CD4-positive, alpha-beta T cell treated with Interferon alpha-2 for 1 hour (primary cell): ENCODE measurements around the gene MUC5B.
"Not testable (repeated sequence)": the region's sequence is repeated elsewhere in the genome, so short reads cannot be mapped to it uniquely, and the experiment has no call there.

Experiments used
- DNase-seq, 2 donors: peaks; one replicate each; pipeline ENCODE4 v3.0.0-alpha.2; 2020 to 2022

MUC5B gene

DNA sequence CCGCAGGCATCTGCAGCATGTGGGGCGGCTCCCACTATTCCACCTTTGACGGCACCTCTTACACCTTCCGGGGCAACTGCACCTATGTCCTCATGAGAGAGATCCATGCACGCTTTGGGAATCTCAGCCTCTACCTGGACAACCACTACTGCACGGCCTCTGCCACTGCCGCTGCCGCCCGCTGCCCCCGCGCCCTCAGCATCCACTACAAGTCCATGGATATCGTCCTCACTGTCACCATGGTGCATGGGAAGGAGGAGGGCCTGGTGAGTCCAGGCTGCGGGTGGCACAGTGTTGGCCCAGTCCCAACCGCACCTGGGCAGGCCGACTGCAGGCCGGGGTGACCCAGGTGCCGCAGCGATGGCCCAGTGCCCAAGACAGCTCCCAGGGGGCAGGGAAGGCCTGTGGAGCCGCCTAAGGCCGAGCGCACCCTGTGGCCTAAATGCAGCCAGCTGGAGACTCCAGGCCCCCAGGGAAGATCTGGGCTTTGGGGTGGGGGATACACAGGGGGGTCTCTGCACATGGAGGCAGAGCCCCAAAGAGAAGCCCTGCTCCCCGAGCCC lies 31.3 kb downstream of the MUC5B start:
- DNase-seq: no peak

DNA sequence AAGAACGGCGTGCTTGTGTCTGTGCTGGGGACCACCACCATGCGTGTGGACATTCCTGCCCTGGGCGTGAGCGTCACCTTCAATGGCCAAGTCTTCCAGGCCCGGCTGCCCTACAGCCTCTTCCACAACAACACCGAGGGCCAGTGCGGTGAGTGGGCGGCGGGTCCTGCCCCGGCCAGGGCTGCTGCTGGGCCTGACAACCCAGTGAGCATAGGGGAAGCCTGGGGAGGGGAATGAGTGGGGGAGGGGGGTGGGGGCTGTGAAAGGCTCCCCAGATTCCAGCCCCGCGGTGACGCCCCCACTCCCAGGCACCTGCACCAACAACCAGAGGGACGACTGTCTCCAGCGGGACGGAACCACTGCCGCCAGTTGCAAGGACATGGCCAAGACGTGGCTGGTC lies 31.9 kb downstream of the MUC5B start:
- no peak for DNase-seq

GRCh38 chr11:1255151-1255550 lies 32.3 kb downstream of the MUC5B start:
- no peak for DNase-seq

DNA sequence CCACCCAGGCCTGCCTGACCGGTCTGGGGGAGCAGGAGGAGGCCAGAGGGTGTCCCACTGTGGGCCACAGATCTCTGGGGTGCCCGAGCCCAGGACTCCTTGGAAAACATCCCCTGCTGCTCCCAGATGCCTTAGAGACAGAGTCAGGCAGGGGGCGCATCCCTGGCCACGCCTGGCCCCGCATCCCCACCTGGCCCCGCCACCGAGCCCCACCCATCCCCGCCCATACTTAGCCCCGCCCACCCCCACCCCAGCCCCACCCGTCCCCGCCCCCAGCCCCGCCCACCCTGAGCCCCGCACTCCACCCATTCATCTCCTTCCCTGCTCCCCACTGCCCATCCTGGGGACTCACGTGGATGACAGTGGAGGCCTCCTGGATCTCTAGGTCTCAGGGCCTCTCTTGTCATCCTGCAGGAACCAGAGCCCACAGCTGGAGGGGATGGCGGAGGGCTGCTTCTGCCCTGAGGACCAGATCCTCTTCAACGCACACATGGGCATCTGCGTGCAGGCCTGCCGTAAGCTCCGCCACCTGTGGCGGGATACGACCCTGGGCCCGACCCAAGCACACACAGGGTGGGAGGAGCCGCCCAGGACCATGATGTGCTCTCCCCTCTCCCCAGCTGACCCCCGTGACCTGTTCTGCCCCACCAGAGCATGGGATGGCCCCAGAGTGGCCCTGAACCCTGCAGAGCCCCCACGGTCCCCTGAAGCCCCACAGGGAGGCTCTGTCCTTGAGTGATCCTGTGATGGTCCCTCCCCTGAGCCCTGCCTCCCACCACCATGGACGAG lies 33.6 kb downstream of the MUC5B start:
- DNase-seq: no peak

DNA sequence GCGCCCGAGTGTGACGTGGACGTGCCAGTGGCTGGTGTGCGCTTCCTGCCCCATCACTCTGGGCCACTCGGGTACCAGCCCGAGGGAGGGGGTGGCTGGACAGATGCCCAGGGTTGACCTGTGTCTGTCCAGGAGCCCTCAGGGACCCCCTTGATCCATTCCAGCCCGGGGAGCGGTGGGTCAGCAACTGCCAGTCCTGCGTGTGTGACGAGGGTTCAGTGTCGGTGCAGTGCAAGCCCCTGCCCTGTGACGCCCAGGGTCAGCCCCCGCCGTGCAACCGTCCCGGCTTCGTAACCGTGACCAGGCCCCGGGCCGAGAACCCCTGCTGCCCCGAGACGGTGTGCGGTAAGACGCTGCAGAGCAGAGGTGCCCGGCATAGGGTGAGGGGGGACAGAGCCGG lies 34.5 kb downstream of the MUC5B start:
- no peak for DNase-seq

GRCh38 chr11:1257916-1258315 lies 35.0 kb downstream of the MUC5B start:
- no peak for DNase-seq

GRCh38 chr11:1258401-1259075 lies 35.7 kb downstream of the MUC5B start:
- DNase-seq: no peak

GRCh38 chr11:1259076-1259461 lies 36.2 kb downstream of the MUC5B start:
- no peak for DNase-seq

DNA sequence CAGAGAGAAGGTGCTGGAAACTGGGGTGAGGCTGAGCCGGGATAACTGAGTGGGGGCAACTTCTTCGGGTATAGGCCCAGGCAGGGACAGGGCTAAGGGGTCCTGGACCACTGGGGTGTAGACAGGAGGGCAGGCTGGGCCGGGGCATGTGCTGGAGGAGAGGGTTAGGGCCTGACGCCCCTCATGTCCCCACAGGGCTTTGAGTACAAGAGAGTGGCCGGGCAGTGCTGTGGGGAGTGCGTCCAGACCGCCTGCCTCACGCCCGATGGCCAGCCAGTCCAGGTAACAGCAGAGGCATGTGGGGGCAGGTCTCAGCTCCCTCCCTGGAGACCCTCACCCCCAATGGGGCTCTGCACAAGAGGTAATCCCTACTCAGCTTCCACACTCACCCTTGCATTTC lies 36.7 kb downstream of the MUC5B start:
- DNase-seq: no peak

DNA sequence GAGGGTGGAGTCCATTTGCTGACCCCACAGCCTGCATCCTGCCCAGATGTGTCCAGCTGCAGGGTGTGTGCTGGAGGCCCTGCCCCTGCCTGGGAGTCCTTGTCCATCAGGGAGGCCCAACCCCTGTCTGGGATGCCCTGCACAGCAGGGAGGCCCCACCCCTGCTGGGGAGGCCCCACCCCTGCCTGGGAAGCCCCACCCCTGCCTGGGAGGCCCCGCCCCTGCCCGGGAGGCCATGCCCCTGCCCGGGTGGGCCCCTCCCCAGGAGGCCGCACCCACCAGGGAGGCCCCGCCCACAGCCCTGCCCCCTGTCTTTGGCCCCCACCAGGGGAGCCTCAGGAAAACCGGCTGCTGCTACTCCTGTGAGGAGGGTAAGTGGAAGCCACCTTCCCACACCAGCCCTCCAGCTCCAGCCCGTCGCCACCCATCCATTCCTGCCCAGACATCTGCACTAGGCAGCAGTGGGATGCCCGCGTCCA lies 37.2 kb downstream of the MUC5B start:
- peak; percentile 15 to 53 for DNase-seq

GRCh38 chr11:1260620-1261019 lies 37.8 kb downstream of the MUC5B start:
- DNase-seq: no peak

DNA sequence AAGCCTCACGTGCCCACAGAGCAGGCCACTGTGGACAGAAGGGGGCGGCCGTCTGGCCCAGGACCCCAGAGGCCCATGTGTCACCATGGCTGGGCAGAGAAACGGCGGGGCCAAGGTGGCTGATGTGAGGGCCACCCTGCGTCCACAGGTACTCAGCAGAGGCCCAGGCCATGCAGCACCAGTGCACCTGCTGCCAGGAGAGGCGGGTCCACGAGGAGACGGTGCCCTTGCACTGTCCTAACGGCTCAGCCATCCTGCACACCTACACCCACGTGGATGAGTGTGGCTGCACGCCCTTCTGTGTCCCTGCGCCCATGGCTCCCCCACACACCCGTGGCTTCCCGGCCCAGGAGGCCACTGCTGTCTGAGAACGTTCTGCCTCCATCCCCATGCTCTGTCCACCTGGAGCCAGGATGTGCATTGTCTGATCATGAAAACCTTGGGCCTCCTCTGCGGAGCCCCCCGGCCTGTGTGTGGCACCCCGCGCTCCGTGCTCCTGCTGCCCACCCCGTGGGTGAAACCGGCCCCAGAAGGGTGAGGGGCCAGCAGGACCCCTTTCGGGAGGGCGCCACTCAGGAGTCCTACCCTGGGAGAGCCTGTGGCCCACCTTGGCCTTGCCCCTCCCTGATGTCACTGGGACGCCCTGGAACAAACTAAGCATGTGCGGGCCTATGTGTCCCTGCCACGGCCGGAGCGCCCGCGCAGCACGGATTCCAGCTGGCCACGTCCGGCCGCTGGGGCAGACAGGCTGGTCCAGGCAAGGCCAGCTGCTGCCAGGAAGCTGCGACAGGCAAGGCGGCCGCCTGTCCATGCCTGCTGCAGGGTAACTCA lies 38.6 kb downstream of the MUC5B start:
- no peak for DNase-seq

DNA sequence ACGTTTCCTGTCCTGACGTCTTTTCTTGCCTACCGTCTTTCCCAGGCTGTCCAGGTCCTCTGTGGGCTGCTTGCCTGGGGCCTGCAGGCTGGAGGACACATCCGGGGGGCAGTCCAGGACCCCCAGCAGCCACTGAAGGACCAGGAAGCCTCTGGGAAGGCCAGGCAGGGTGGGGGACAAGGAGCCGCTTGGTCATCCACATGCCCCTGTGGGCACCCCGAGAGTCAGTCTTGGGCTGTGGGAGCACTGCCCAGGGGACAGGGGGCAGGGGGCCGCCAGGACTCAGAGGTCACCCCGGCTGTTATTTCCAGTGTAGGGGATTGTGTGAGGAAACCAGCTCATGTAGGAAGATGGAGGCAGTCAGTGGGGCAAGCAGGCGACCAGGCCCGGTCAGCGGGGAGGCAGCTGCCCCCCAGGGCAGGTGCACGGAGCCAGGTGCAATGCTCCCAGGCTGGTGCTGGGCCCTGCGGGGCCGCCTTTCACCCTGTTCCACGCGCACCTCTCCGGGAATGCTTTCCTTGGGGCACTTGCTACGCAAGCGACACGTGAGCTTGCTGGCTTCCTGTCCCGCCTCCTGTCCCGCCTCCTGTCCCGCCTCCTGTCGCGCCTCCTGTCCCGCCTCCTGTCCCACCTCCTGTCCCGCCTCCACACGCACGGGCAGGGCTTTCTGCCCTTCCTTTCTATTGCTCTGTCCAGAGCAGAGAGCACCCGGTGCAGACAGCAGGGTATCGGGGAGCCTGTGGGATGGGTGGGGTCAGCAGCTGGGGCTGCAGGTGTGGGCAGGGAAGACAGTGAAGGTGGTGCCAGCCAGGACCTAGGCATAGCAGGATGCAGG lies 39.5 kb downstream of the MUC5B start:
- peak; percentile 88 to 90 for DNase-seq

GRCh38 chr11:1263010-1263409 lies 40.1 kb downstream of the MUC5B start:
- DNase-seq: peak in 1 of 2 donors; percentile 45

DNA sequence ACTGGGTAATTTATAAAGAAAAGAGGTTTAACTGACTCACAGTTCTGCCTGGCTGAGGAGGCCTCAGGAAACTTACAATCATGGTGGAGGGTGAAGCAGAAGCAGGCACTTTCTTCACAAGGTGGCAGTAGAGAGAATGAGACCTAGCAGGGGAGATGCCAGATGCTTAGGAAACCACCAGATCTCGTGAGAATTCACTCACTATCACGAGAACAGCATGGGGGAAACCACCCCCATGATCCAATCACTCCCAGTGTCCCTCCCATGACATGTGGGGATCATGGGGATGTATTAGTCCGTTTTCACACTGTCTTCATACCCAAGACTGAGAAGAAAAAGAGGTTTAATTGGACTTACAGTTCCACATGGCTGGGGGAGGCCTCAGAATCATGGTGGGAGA lies 41.6 kb downstream of the MUC5B start:
- DNase-seq: peak; percentile 44 to 76

GRCh38 chr11:1265480-1265879 lies 42.6 kb downstream of the MUC5B start:
- not testable (repeated sequence) for DNase-seq

DNA sequence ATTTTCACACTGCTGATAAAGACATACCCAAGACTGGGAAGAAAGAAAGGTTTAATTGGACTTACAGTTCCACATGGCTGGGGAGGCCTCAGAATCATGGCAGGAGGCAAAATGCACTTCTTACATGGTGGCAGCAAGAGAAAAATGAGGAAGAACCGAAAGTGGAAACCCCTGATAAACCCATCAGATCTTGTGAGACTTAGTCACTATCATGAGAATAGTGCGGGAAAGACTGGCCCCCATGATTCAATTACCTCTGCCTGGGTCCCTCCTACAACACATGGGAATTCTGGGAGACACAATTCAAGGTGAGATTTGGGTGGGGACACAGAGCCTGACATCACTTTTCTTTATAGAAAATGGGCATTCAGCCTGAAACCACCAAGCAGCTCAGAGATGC lies 44.1 kb downstream of the MUC5B start:
- not testable (repeated sequence) for DNase-seq

DNA sequence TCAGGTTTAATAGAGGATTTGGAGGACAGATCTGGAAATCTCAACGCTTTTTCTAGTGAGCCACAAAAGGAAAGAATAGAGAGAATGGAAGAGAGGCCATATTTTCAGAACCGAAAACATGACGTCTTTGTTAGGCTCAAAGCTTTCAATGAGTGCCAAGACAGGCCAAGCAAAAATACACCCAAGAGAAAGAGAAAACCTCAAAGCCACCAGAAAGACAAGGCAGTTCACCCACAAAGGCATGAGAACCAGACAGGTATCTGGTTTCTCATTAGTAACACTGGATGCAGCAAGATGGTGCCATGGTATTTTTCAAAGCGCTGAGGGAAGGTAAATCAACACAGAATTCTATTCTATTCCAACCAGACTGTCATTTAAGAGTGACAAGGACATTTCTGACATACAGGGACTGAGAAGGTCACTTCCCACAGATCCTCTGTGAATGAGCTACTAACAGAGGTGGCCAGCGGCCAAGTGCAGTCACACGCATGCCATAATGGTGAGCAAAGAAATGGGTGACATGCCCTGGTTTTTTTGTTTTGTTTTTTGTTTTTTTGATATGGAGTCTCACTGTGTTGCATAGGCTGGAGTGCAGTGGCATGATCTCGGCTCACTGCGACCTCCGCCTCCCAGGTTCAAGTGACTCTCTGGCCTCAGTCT lies 44.7 kb downstream of the MUC5B start:
- DNase-seq: no peak

DNA sequence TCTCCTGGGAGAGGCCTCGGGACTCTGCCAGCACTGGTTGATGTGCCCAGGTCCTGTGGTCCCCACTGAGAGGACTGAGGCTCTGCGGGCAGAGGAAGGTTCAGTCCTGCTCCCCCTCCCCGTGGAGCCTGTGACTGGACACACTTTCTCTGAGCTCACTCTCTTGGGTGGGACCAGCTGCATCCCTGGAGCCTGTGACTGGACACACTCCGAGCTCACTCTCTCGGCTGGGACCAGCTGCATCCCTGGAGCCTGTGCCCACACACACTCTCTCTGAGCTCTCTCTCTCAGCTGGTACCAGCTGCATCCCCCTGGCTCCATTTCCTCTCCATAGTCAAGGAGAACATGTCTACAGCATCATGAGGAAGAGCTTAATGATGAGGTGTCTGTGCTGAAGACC lies 47.1 kb downstream of the MUC5B start:
- no peak for DNase-seq

- DNase-seq: no peak
These were observed 47.6 kb downstream of the MUC5B start for GRCh38 chr11:1270476-1270875.

- no peak for DNase-seq
These were observed 48.1 kb downstream of the MUC5B start for GRCh38 chr11:1271002-1271401.

DNA sequence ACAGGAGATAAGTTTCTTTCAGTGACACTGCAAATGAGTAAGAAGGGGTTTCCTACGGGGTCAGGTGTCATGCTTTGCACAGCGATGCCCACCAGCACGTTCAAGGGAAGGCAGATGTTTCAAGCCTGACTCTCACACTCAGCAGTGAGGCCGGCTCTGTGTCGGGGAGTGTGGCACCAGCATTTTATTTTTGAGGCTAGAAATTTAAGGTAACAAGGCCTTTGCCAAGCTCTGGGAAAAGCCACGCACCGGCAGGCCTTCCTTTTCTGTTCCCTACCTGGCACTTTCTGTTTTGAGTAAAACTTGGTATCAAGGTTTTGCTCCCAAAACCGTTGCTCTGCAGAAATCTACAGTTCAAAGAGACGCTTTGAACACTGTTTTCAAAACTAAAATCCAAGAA lies 48.5 kb downstream of the MUC5B start:
- DNase-seq: no peak
